ENCODE measurements around the gene EHBP1. TPM values are rescaled to one million over a fixed set of nuclear protein-coding genes. Genes with fewer than 3 reads are reported as not detected.

EHBP1 gene
- total RNA-seq, 1 experiment from 2014 or later: 31.0 TPM

DNA sequence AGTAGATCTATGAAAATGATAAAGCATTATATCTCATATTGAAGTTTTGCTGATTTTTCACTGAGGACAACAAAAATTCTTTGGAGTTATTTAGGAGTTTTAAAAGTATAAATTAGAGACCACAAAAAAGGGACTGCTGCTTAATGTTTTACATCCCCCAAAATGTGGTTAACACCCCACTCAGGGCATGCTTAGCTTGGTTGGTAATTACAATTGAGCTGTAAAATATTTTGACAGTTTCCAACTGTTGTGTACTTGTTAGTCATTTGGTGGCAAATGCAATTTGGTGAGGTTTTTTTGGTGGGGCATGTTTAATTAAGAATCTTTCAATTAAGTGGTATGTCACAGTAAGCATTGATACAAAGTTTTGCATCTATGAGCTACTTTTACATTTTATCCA is 207.8 kb downstream of the EHBP1 start:
- in situ Hi-C loops (cut with HindIII; ENCODE audit: low sequenced_read_pairs): no loop called here

GRCh38 chr2:62919041-62919440 is 213.5 kb downstream of the EHBP1 start:
- DNase-seq (ENCODE audit: low spot score): no peak
- in situ Hi-C loops (cut with HindIII; ENCODE audit: low sequenced_read_pairs): no loop called here

More for the DNA sequence above, 207.8 kb downstream of the EHBP1 start:
- DNase-seq (ENCODE audit: low spot score): no peak

GRCh38 chr2:62920070-62920469 is 214.6 kb downstream of the EHBP1 start:
- in situ Hi-C loops (cut with HindIII; ENCODE audit: low sequenced_read_pairs): no loop called here
- DNase-seq (ENCODE audit: low spot score): no peak

GRCh38 chr2:62923242-62923641 is 217.7 kb downstream of the EHBP1 start:
- in situ Hi-C loops (cut with HindIII; ENCODE audit: low sequenced_read_pairs): no loop called here
- DNase-seq (ENCODE audit: low spot score): peak; percentile 9

- in situ Hi-C loops (cut with HindIII; ENCODE audit: low sequenced_read_pairs): no loop called here
- no peak for DNase-seq (ENCODE audit: low spot score)
These were observed 218.4 kb downstream of the EHBP1 start for GRCh38 chr2:62923881-62924280.

DNA sequence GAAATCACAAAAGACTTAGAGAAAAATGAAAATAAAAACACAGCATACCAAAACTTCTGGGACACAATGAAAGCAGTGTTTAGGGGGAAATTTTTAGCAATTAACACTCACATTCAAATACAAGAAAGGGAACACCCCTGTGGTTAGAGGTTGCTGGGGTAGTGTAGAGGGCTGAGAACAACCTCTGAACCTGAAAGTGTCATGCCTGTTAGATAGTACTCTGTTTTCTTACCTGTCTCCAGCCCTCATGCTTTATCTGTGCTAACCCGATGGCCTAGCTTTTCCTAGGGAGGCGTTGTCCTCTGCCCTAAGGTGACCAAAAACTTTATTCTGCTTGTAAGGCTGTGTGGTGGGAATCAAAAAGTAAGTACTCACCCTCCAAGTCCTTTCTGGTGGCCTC is 222.5 kb downstream of the EHBP1 start:
- DNase-seq (ENCODE audit: low spot score): no peak
- in situ Hi-C loops (cut with HindIII; ENCODE audit: low sequenced_read_pairs): no loop called here

DNA sequence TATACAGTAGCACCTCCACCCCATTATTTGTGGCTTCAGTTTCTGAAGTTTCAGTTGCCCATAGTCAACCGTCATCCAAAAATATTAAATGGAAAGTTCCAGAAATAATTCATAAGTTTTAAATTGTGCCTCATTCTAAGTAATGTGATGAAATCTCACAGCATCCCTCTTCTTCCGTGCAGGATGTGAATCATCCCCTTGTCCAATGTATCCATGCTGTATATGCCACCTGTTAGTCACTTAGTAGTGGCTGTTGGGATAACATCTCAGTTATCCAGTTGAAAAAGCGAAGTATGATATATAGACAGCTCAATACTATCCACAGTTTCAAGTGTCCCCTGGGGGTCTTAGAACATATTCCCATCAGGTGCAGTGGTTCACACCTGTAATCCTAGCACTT is 226.0 kb downstream of the EHBP1 start:
- in situ Hi-C loops (cut with HindIII; ENCODE audit: low sequenced_read_pairs): no loop called here

GRCh38 chr2:62933398-62933917 is 227.9 kb downstream of the EHBP1 start:
- in situ Hi-C loops (cut with HindIII; ENCODE audit: low sequenced_read_pairs): no loop called here

More for the DNA sequence above, 226.0 kb downstream of the EHBP1 start:
- DNase-seq (ENCODE audit: low spot score): no peak

GRCh38 chr2:62934517-62934916 is 229.0 kb downstream of the EHBP1 start:
- DNase-seq (ENCODE audit: low spot score): no peak
- in situ Hi-C loops (cut with HindIII; ENCODE audit: low sequenced_read_pairs): no loop called here

More at GRCh38 chr2:62933398-62933917, 227.9 kb downstream of the EHBP1 start:
- DNase-seq (ENCODE audit: low spot score): no peak

DNA sequence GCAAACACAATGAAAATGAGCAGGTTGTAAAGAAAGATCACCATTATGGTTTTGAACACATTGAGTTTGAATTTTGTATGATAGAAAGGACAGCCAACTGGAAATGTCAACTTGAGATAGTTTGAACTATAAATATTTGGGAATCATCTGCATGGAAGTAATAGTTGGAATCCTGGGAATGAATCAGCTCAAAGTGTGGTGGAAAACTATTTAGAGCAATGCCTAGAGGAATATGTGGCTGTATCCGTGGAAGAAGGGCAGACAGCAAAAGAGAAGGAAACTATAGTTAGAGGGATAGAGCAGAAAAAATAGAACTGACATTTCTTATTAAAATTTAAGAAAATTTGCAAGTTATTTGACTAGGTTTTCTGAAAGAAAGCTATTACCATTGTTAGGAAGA is 232.6 kb downstream of the EHBP1 start:
- in situ Hi-C loops (cut with HindIII; ENCODE audit: low sequenced_read_pairs): no loop called here
- no peak for DNase-seq (ENCODE audit: low spot score)

- in situ Hi-C loops (cut with HindIII; ENCODE audit: low sequenced_read_pairs): no loop called here
- no peak for DNase-seq (ENCODE audit: low spot score)
These were observed 234.4 kb downstream of the EHBP1 start for GRCh38 chr2:62939735-62940491.

- no peak for DNase-seq (ENCODE audit: low spot score)
- in situ Hi-C loops (cut with HindIII; ENCODE audit: low sequenced_read_pairs): no loop called here
These were observed 235.2 kb downstream of the EHBP1 start for GRCh38 chr2:62940697-62941096.

GRCh38 chr2:62941413-62941812 is 235.9 kb downstream of the EHBP1 start:
- no peak for DNase-seq (ENCODE audit: low spot score)
- in situ Hi-C loops (cut with HindIII; ENCODE audit: low sequenced_read_pairs): no loop called here

- no peak for DNase-seq (ENCODE audit: low spot score)
- in situ Hi-C loops (cut with HindIII; ENCODE audit: low sequenced_read_pairs): no loop called here
These were observed 238.8 kb downstream of the EHBP1 start for GRCh38 chr2:62944362-62944761.

DNA sequence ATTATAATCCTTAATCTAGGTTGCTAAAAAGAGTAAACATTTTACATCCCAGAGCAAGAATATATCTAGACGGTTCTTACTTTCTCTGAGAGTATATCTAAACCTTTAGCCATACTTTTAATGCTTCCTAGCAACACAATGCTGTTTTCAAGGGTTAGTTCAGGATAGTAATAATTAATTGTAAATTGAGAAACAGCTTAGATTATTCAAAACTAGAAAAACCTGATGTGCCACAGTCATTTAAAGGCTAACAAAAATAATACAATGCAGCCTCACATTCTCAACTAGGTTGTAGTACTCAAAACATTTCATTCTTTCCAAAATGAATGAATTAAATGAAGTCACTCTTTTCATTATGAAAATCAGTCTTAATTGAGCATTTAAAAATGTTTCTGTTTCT is 241.9 kb downstream of the EHBP1 start:
- no peak for DNase-seq (ENCODE audit: low spot score)
- in situ Hi-C loops (cut with HindIII; ENCODE audit: low sequenced_read_pairs): no loop called here

GRCh38 chr2:62956651-62957050 is 251.1 kb downstream of the EHBP1 start:
- peak; percentile 92 for DNase-seq (ENCODE audit: low spot score)
- in situ Hi-C loops (cut with HindIII; ENCODE audit: low sequenced_read_pairs): no loop called here

GRCh38 chr2:62958206-62958605 is 252.7 kb downstream of the EHBP1 start:
- in situ Hi-C loops (cut with HindIII; ENCODE audit: low sequenced_read_pairs): no loop called here
- no peak for DNase-seq (ENCODE audit: low spot score)

DNA sequence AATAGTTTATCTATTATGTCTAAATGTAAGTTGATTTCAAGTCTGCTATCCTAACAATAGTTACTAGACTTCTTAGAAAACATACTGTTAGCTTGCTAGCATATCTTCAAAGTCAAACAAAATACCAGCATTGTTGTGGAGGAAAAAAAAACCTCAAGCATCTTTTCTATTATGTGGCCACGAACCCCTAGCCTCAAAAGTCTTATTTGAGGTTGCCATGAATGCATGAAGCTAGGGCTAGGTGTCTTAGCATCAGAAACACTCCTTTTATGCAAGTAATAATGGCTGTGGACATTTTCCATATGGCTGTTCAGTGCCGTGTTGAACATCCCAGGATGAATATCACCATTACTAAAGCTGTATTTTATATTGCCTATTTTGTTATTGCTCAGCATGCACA is 258.5 kb downstream of the EHBP1 start:
- DNase-seq (ENCODE audit: low spot score): no peak
- in situ Hi-C loops (cut with HindIII; ENCODE audit: low sequenced_read_pairs): no loop called here

DNA sequence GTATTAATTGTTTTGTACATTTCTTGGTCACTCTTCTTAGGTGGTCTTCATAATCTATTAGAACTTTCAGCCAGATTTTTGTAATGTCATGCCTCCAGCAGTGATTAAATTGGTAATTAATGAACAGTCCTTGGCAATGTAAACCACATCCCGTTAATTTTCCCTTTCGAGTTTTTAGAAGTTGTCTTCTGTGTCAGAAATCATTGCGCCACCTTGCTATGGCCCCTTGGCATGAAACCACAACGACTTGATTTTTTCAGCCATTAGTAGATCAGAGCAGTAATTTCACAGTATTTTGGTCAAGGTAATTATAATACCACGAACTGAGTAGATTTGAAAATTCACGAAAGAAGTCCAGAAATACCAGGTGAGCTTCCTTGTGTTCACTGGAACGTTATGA is 259.2 kb downstream of the EHBP1 start:
- in situ Hi-C loops (cut with HindIII; ENCODE audit: low sequenced_read_pairs): no loop called here
- no peak for DNase-seq (ENCODE audit: low spot score)

GRCh38 chr2:62966991-62967390 is 261.5 kb downstream of the EHBP1 start:
- no peak for DNase-seq (ENCODE audit: low spot score)
- in situ Hi-C loops (cut with HindIII; ENCODE audit: low sequenced_read_pairs): no loop called here

- no peak for DNase-seq (ENCODE audit: low spot score)
- in situ Hi-C loops (cut with HindIII; ENCODE audit: low sequenced_read_pairs): no loop called here
These were observed 262.7 kb downstream of the EHBP1 start for GRCh38 chr2:62968168-62968567.
